HG02798 (cell line): ENCODE measurements around the gene AGMO.

Experiments used
- ATAC-seq: cut with Tn5 transposase; IDR thresholded peaks from one replicate; pipeline ENCODE4 v1.9.1; 2021; ENCODE audit warnings: mild to moderate bottlenecking; ENCODE audit not compliant: unreplicated experiment, poor library complexity

The AGMO gene

GRCh38 chr7:15175152-15175551 is 386.7 kb downstream of the AGMO start:
- no peak for ATAC-seq

- no peak for ATAC-seq
These were observed 387.3 kb downstream of the AGMO start for GRCh38 chr7:15174485-15174884.

- ATAC-seq = no peak
These were observed 393.3 kb downstream of the AGMO start for GRCh38 chr7:15168489-15168888.

GRCh38 chr7:15167912-15168311 is 393.9 kb downstream of the AGMO start:
- no peak for ATAC-seq

GRCh38 chr7:15166620-15167019 is 395.2 kb downstream of the AGMO start:
- no peak for ATAC-seq

GRCh38 chr7:15159261-15159660 is 402.6 kb downstream of the AGMO start:
- no peak for ATAC-seq

GRCh38 chr7:15158141-15158810 is 403.5 kb downstream of the AGMO start:
- ATAC-seq = no peak
